Measurements from ENCODE around the gene TMEM266. TPM values are rescaled to one million over a fixed set of nuclear protein-coding genes. Genes with fewer than 3 reads are reported as not detected.

The TMEM266 gene
- polyA plus RNA-seq, 6 donors from 2014 or later = 0.14 TPM; not detected in 5

- ATAC-seq (ENCODE audit: low read depth in 2 of 2) = no peak
- Mint-ChIP-seq H3K4me3 (no peak overlapping the region), H3K9me3 (peaks cover 0 to 8% (median 2%) of the 10 kb centered on the region in 7 donors), H3K36me3 (no peaks in the 10 kb centered on the region), H3K4me1 (no peaks in the 10 kb centered on the region), H3K27me3 (peaks cover 7 to 44% (median 24%) of the 10 kb centered on the region in 3 donors), H3K27ac (no peak overlapping the region)
- DNase-seq = no peak
Measured at GRCh38 chr15:76176487-76177085, 116.8 kb downstream of the TMEM266 start.

DNA sequence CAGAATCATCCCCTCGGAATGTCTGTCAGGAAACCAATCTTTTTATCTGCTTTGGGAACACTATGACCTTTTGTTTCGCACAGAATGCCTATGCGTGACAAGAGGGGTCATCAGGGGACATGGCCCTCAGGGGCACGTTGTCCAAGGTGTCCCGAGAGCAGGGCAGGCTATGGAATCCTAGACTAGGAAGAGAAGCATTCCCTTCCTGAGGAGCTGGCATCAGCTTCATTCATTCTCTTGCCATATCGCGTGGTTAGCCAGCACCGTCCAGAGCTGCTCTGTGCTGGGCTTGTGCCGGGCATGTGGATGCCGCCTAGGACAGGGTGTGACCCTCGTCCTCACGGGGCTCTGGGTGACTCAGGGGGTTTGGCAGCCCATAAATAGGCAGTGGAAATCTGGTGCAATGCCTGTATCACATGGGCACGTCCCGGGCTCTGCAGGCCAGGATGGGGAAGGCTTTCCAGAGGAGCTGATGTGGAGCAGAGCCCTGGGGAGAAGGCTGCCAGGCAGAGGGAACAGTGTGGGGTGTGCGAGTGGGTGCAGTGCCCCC lies 117.8 kb downstream of the TMEM266 start:
- H3K36me3 Mint-ChIP-seq = no peaks in the 10 kb centered on the region
- H3K9me3 Mint-ChIP-seq = peaks cover 0 to 8% (median 2%) of the 10 kb centered on the region in 7 donors
- ATAC-seq (ENCODE audit: low read depth in 2 of 2) = no peak

GRCh38 chr15:76178296-76179000 lies 118.7 kb downstream of the TMEM266 start:
- peak overlapping the region in 1 of 6 donors; percentile 80 for H3K27ac Mint-ChIP-seq
- H3K27me3 Mint-ChIP-seq = peaks cover 7 to 34% (median 30%) of the 10 kb centered on the region in 3 donors
- no peaks in the 10 kb centered on the region for H3K36me3 Mint-ChIP-seq
- DNase-seq (no peak), ATAC-seq (ENCODE audit: low read depth in 2 of 2) (no peak)
- peaks cover 0 to 7% (median 2%) of the 10 kb centered on the region in 7 donors for H3K9me3 Mint-ChIP-seq
- no peak overlapping the region for H3K4me3 Mint-ChIP-seq
- no peaks in the 10 kb centered on the region for H3K4me1 Mint-ChIP-seq

More for the DNA sequence above, 117.8 kb downstream of the TMEM266 start:
- H3K4me3 Mint-ChIP-seq = no peak overlapping the region
- peaks cover 7 to 40% (median 30%) of the 10 kb centered on the region in 3 donors for H3K27me3 Mint-ChIP-seq
- no peak overlapping the region for H3K27ac Mint-ChIP-seq
- H3K4me1 Mint-ChIP-seq = no peaks in the 10 kb centered on the region
- no peak for DNase-seq

- H3K27me3 Mint-ChIP-seq = peaks cover 7 to 34% (median 30%) of the 10 kb centered on the region in 3 donors
Measured at GRCh38 chr15:76179023-76179422, 119.2 kb downstream of the TMEM266 start.

DNA sequence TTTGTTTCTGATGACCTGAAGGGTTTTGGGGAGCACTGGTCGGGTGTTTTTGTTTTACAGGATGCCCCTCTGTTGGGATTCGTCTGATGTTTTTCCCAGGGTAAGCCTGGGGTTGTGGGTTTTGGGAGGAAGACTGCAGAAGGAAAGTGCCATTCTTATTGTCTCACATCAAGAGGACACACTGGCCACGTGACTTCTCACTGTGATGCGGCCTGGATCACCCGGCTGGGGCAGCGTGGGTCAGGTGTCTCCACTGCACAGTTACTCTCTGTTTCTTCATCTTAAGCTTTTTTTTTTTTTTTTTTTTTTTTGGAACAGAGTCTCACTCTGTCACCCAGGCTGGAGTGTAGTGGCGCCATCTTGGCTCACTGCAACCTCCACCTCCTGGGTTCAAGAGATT lies 120.5 kb downstream of the TMEM266 start:
- Mint-ChIP-seq H3K36me3 (no peaks in the 10 kb centered on the region), H3K27me3 (peaks cover 7 to 35% (median 34%) of the 10 kb centered on the region in 3 donors), H3K9me3 (no peaks in the 10 kb centered on the region), H3K4me1 (no peaks in the 10 kb centered on the region), H3K4me3 (no peak overlapping the region), H3K27ac (peak overlapping the region in 1 of 6 donors; percentile 47)
- no peak for ATAC-seq (ENCODE audit: low read depth in 2 of 2)
- no peak for DNase-seq

More at GRCh38 chr15:76179023-76179422, 119.2 kb downstream of the TMEM266 start:
- Mint-ChIP-seq H3K4me3 (no peak overlapping the region), H3K4me1 (no peaks in the 10 kb centered on the region), H3K36me3 (no peaks in the 10 kb centered on the region), H3K27ac (no peak overlapping the region), H3K9me3 (peaks cover 0 to 2% (median under 1%) of the 10 kb centered on the region in 7 donors)
- ATAC-seq (ENCODE audit: low read depth in 2 of 2) (no peak), DNase-seq (no peak)

- peak overlapping the region in 1 of 6 donors; percentile 24 for H3K27ac Mint-ChIP-seq
- ATAC-seq (ENCODE audit: low read depth in 2 of 2) = no peak
- H3K4me1 Mint-ChIP-seq = no peaks in the 10 kb centered on the region
- no peak for DNase-seq
- H3K27me3 Mint-ChIP-seq = peaks cover 12 to 45% (median 38%) of the 10 kb centered on the region in 3 donors
- H3K9me3 Mint-ChIP-seq = no peaks in the 10 kb centered on the region
- H3K36me3 Mint-ChIP-seq = no peaks in the 10 kb centered on the region
- no peak overlapping the region for H3K4me3 Mint-ChIP-seq
Measured at GRCh38 chr15:76181705-76182107, 121.9 kb downstream of the TMEM266 start.

DNA sequence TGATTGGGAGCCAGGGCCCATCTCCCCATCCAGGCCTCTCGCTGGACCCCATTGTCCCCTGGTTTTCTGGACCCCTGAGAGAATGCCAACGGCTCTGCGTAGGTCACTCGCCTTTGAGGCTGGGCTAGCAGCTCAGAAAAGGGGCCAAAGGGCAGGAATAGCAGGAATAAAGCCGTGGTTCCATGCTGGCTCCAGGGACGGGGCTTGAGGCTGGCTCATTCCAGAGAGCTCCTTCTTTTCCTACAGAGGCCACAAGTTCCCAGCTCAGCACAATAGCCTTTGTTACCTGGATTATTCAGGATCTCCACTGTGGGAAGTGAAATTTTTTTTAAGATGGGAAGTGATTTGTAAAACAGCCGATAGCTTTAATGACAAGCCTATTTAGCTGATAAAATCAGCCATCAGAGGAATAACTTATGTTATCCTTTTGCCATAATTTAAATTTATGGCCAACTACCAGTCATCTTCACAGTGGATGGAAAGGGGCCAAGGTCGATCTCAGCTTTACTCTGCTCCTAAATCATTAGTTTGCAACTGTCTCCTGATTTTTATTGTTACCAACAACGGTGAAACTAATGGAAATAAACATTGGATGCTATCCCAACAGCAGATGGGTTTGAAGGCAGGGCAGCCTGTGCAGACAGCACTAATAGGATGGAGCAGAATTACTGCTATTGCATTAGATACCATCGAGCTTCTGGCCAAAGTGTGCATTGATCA lies 124.3 kb downstream of the TMEM266 start:
- no peaks in the 10 kb centered on the region for H3K9me3 Mint-ChIP-seq
- no peak overlapping the region for H3K4me3 Mint-ChIP-seq
- DNase-seq = no peak
- no peak for ATAC-seq (ENCODE audit: low read depth in 2 of 2)
- no peaks in the 10 kb centered on the region for H3K36me3 Mint-ChIP-seq
- H3K27ac Mint-ChIP-seq = no peak overlapping the region
- peaks cover 20 to 50% (median 39%) of the 10 kb centered on the region in 3 donors for H3K27me3 Mint-ChIP-seq
- no peaks in the 10 kb centered on the region for H3K4me1 Mint-ChIP-seq

GRCh38 chr15:76184650-76185035 lies 124.9 kb downstream of the TMEM266 start:
- no peaks in the 10 kb centered on the region for H3K4me1 Mint-ChIP-seq
- no peaks in the 10 kb centered on the region for H3K9me3 Mint-ChIP-seq
- no peak for DNase-seq
- H3K4me3 Mint-ChIP-seq = no peak overlapping the region
- no peaks in the 10 kb centered on the region for H3K36me3 Mint-ChIP-seq
- no peak overlapping the region for H3K27ac Mint-ChIP-seq
- no peak for ATAC-seq (ENCODE audit: low read depth in 2 of 2)
- H3K27me3 Mint-ChIP-seq = peaks cover 19 to 55% (median 45%) of the 10 kb centered on the region in 3 donors

DNA sequence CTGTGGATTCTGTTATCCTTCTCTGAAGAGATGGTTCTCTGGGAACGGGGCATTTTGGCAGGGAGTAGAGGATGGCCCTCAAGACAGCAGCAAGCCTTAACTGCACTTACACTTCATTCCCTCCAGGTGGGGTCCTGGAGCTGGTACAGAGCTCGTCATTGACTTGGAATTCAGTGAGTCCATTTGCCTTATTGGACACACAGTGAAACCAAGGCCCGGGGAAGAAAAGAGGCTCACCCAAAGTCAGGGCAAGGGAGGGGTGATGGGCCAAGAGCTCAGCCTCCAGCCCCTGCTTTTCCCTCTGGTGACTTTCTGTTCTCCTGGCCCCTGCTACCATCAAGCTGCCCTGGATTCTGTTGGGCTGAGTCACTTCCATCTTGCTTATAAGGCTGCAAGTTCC lies 125.9 kb downstream of the TMEM266 start:
- Mint-ChIP-seq H3K36me3 (no peaks in the 10 kb centered on the region), H3K4me3 (no peak overlapping the region), H3K27me3 (peaks cover 27 to 66% (median 56%) of the 10 kb centered on the region in 3 donors), H3K4me1 (peaks cover 8 to 9% (median 8%) of the 10 kb centered on the region in 3 donors), H3K9me3 (no peaks in the 10 kb centered on the region), H3K27ac (no peak overlapping the region)
- ATAC-seq (ENCODE audit: low read depth in 2 of 2) (no peak), DNase-seq (no peak)

DNA sequence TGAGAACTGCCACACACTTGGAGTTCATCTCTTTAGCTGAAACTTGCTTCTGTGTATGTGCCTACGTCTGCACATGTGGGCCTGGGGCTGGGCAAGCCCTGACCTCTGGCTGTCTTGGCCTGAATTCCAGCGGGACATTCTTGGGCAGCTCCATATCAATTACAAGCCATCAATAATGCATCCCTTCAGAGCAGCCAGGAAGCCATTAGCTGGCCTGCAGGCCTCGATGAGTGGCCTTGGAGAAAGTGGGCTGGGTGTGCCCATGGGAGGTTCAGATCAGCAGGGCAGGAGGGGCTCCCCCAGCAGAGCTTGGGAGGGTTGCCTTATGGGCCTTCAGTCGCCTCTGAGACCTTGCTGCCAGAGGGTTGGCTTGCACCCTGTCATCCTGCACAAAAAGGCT lies 127.4 kb downstream of the TMEM266 start:
- Mint-ChIP-seq H3K27ac (no peak overlapping the region), H3K4me1 (peaks cover 12 to 19% (median 18%) of the 10 kb centered on the region in 3 donors), H3K4me3 (no peak overlapping the region), H3K27me3 (peaks cover 33 to 62% (median 58%) of the 10 kb centered on the region in 3 donors), H3K9me3 (no peaks in the 10 kb centered on the region), H3K36me3 (no peaks in the 10 kb centered on the region)
- ATAC-seq (ENCODE audit: low read depth in 2 of 2) = no peak
- no peak for DNase-seq

GRCh38 chr15:76189106-76189505 lies 129.3 kb downstream of the TMEM266 start:
- Mint-ChIP-seq H3K9me3 (no peaks in the 10 kb centered on the region), H3K27me3 (peaks cover 33 to 73% (median 61%) of the 10 kb centered on the region in 3 donors)

GRCh38 chr15:76190070-76190564 lies 130.3 kb downstream of the TMEM266 start:
- Mint-ChIP-seq H3K4me3 (peak overlapping the region in 3 of 8 donors; percentile 50 to 72 (median 61)), H3K9me3 (no peaks in the 10 kb centered on the region), H3K36me3 (no peaks in the 10 kb centered on the region), H3K27me3 (peaks cover 36 to 77% (median 58%) of the 10 kb centered on the region in 3 donors), H3K27ac (peak overlapping the region in 2 of 6 donors; percentile 50 to 93), H3K4me1 (peaks cover 12 to 19% (median 18%) of the 10 kb centered on the region in 3 donors)
- ATAC-seq (ENCODE audit: low read depth in 2 of 2) (no peak), DNase-seq (no peak)

More at GRCh38 chr15:76189106-76189505, 129.3 kb downstream of the TMEM266 start:
- no peak for ATAC-seq (ENCODE audit: low read depth in 2 of 2)
- no peak for DNase-seq
- Mint-ChIP-seq H3K36me3 (no peaks in the 10 kb centered on the region), H3K27ac (no peak overlapping the region), H3K4me1 (peaks cover 12 to 19% (median 18%) of the 10 kb centered on the region in 3 donors), H3K4me3 (peak overlapping the region in 1 of 8 donors; percentile 79)
